BE2C (cell line): ENCODE results near the gene DPM2.

Experiments
- DNase-seq: peaks from one replicate; pipeline ENCODE4 v3.0.0-alpha.2; 2020
- H3K27me3 ChIP-seq: fragments of 250-450 bp; sonication (Bioruptor Pico); 2 replicates; pipeline ENCODE4 v1.5.1; 2020; ENCODE audit warnings: mild to moderate bottlenecking
- H3K36me3 ChIP-seq: fragments of 250-450 bp; sonication (Bioruptor Pico); 2 replicates; pipeline ENCODE4 v1.5.1; 2020; ENCODE audit warnings: mild to moderate bottlenecking
- H3K4me1 ChIP-seq: fragments of 250-450 bp; sonication (Bioruptor Pico); 2 replicates; pipeline ENCODE4 v1.5.1; 2020
- H3K4me3 ChIP-seq: 2 replicates; pipeline ENCODE4 v1.5.1; 2011; ENCODE audit warnings: low read depth, low read length
- H3K9me3 ChIP-seq: fragments of 250-450 bp; sonication (Bioruptor Pico); 2 replicates; pipeline ENCODE4 v1.5.1; 2020
- CTCF ChIP-seq: IDR thresholded peaks from 2 replicates; pipeline ENCODE4 v1.5.1; 2012; ENCODE audit warnings: mild to moderate bottlenecking, low read depth, low read length

DPM2 gene

GRCh38 chr9:127968042-127968441 lies 30.4 kb upstream of the DPM2 start:
- Histone ChIP-seq H3K4me1 (peaks cover 78% of the 10 kb centered on the region), H3K36me3 (no peaks in the 10 kb centered on the region), H3K9me3 (no peaks in the 10 kb centered on the region), H3K27me3 (no peaks in the 10 kb centered on the region), H3K4me3 (no peak overlapping the region)
- DNase-seq, result peak; percentile 14
- no peak for TF ChIP-seq CTCF

- peaks cover 75% of the 10 kb centered on the region for H3K4me1 ChIP-seq
- H3K36me3 ChIP-seq, result no peaks in the 10 kb centered on the region
- H3K27me3 ChIP-seq, result no peaks in the 10 kb centered on the region
- no peaks in the 10 kb centered on the region for H3K9me3 ChIP-seq
- no peak for TF ChIP-seq CTCF
- DNase-seq, result no peak
- H3K4me3 ChIP-seq, result no peak overlapping the region
These were observed 29.6 kb upstream of the DPM2 start for GRCh38 chr9:127967151-127967809.

GRCh38 chr9:127966416-127967150 lies 28.9 kb upstream of the DPM2 start:
- H3K4me1 ChIP-seq, result peaks cover 68% of the 10 kb centered on the region
- H3K9me3 ChIP-seq, result no peaks in the 10 kb centered on the region
- H3K4me3 ChIP-seq, result no peak overlapping the region
- DNase-seq, result no peak
- no peak for TF ChIP-seq CTCF
- no peaks in the 10 kb centered on the region for H3K36me3 ChIP-seq
- no peaks in the 10 kb centered on the region for H3K27me3 ChIP-seq

GRCh38 chr9:127965953-127966352 lies 28.3 kb upstream of the DPM2 start:
- H3K4me3 ChIP-seq, result no peak overlapping the region; the same call in 1 of the 2 replicates
- H3K9me3 ChIP-seq, result no peaks in the 10 kb centered on the region
- peaks cover 64% of the 10 kb centered on the region for H3K4me1 ChIP-seq
- H3K36me3 ChIP-seq, result no peaks in the 10 kb centered on the region
- DNase-seq, result peak; percentile 25
- H3K27me3 ChIP-seq, result no peaks in the 10 kb centered on the region
- TF ChIP-seq CTCF, result no peak

GRCh38 chr9:127963359-127964064 lies 25.9 kb upstream of the DPM2 start:
- H3K4me1 ChIP-seq, result peaks cover 51% of the 10 kb centered on the region
- H3K9me3 ChIP-seq, result no peaks in the 10 kb centered on the region
- no peaks in the 10 kb centered on the region for H3K27me3 ChIP-seq
- DNase-seq, result no peak
- no peak overlapping the region for H3K4me3 ChIP-seq
- TF ChIP-seq CTCF, result no peak
- H3K36me3 ChIP-seq, result no peaks in the 10 kb centered on the region

GRCh38 chr9:127963041-127963358 lies 25.3 kb upstream of the DPM2 start:
- Histone ChIP-seq H3K36me3 (no peaks in the 10 kb centered on the region), H3K9me3 (no peaks in the 10 kb centered on the region), H3K4me3 (no peak overlapping the region), H3K4me1 (peaks cover 46% of the 10 kb centered on the region), H3K27me3 (no peaks in the 10 kb centered on the region)
- DNase-seq, result no peak
- TF ChIP-seq CTCF, result no peak
